Gastroesophageal sphincter (tissue), 4 donors: ENCODE results near the gene C3. TPM values are rescaled to one million over a fixed set of nuclear protein-coding genes. Genes with fewer than 3 reads are reported as not detected.

ENCODE experiments used
- ATAC-seq: fragments of 150-250 bp; one replicate; pipeline ENCODE4 v1.9.1; 2016; ENCODE audit warnings: mild to moderate bottlenecking, moderate library complexity
- H3K27ac ChIP-seq, 4 donors: fragments of 200-600 bp; sonication (generic) in 3 of 4; 1 replicate in 3 of 4; 2 replicates in 1 of 4; pipeline ENCODE4 v1.5.1; 2016 to 2019
- H3K27me3 ChIP-seq: fragments of 200-600 bp; sonication (generic); one replicate; pipeline ENCODE4 v1.5.1; 2019
- H3K36me3 ChIP-seq, 2 donors: fragments of 200-600 bp; sonication (generic); one replicate each; pipeline ENCODE4 v1.5.1; 2019; ENCODE audit warnings: control low read depth in 1 of 2
- H3K4me1 ChIP-seq, 3 donors: fragments of 200-600 bp; sonication (generic); 1 replicate in 2 of 3; 2 replicates in 1 of 3; pipeline ENCODE4 v1.5.1; 2016 to 2019; ENCODE audit warnings: control low read depth in 2 of 3
- H3K4me3 ChIP-seq, 2 donors: fragments of 200-600 bp; sonication (generic); one replicate each; pipeline ENCODE4 v1.5.1; 2019; ENCODE audit warnings: mild to moderate bottlenecking in 1 of 2, moderate library complexity in 1 of 2
- H3K9me3 ChIP-seq, 3 donors: fragments of 200-600 bp; sonication (generic); one replicate each; pipeline ENCODE4 v1.5.1; 2017 to 2019; ENCODE audit warnings: control low read depth in 2 of 3
- CTCF ChIP-seq, 4 experiments: fragments of 200-600 bp in 2 of 4; fragments of 450-650 bp in 2 of 4; sonication (generic) in 1 of 4; IDR thresholded peaks; one replicate each; pipeline ENCODE4 v1.5.1; 2017 to 2019; ENCODE audit warnings: antibody characterized with exemption in 4 of 4, mild to moderate bottlenecking in 2 of 4, moderate library complexity in 2 of 4
- EP300 ChIP-seq: sonication (generic); formaldehyde crosslinking; IDR thresholded peaks from one replicate; pipeline ENCODE4 v1.6.1; 2017; ENCODE audit warnings: antibody characterized with exemption, mild to moderate bottlenecking
- POLR2A ChIP-seq, 2 donors: fragments of 450-650 bp; IDR thresholded peaks; one replicate each; pipeline ENCODE4 v1.6.1; 2017; ENCODE audit warnings: antibody characterized with exemption in 2 of 2, mild to moderate bottlenecking in 2 of 2, moderate library complexity in 1 of 2
- POLR2AphosphoS5 ChIP-seq: sonication (generic); formaldehyde crosslinking; IDR thresholded peaks from one replicate; pipeline ENCODE4 v1.6.1; 2017; ENCODE audit warnings: antibody characterized with exemption
- WGBS, 2 donors: methylation state at CpG; one replicate each; pipeline ENCODE4 v1.1.5; 2018; ENCODE audit warnings: low coverage in 1 of 2; 5-methylcytosine and 5-hydroxymethylcytosine counted together
- total RNA-seq, 4 donors: library from RNA; depleted of rRNA; stranded (reverse); fragments of >200 nt; gene quantifications; one replicate each; pipeline ENCODE4 v1.1.0, GENCODE V29; 2016

C3 gene
- total RNA-seq, 4 donors from 2014 or later = 246 to 757 (median 594) TPM

- 23% methylated on average over 7 of the region's 41 CpGs; no CpG with 5 or more reads in 1 of the 2 donors for WGBS, 2 donors
- Histone ChIP-seq H3K27ac (peak overlapping the region; percentile 72 to 96 (median 92)), H3K27me3 (no peaks in the 10 kb centered on the region), H3K36me3 (peaks cover 0 to 66% of the 10 kb centered on the region in 2 donors), H3K4me3 (peak overlapping the region in 1 of 2 donors; percentile 30), H3K4me1 (peaks cover 3 to 58% (median 23%) of the 10 kb centered on the region in 3 donors), H3K9me3 (no peaks in the 10 kb centered on the region)
- peak; percentile 86 for ATAC-seq
- TF ChIP-seq POLR2AphosphoS5 (peak; percentile 74), EP300 (no peak), CTCF (IDR thresholded peaks at IDR 0.05) (peak in 2 of 4 experiments; percentile 21 to 22), POLR2A (IDR thresholded peaks at IDR 0.05) (no peak)
These were observed 24.2 kb upstream of the C3 start for GRCh38 chr19:6744381-6745301.

- peak overlapping the region; percentile 72 to 96 (median 92) for H3K27ac ChIP-seq
- ATAC-seq = no peak
- 72 to 83% methylated on average over 9 to 13 of the region's 15 CpGs for WGBS, 2 donors
- H3K27me3 ChIP-seq = no peaks in the 10 kb centered on the region
- H3K9me3 ChIP-seq = no peaks in the 10 kb centered on the region
- TF ChIP-seq EP300 (no peak), POLR2AphosphoS5 (no peak), POLR2A (IDR thresholded peaks at IDR 0.05) (no peak), CTCF (IDR thresholded peaks at IDR 0.05) (no peak)
- peaks cover 3 to 63% (median 26%) of the 10 kb centered on the region in 3 donors for H3K4me1 ChIP-seq
- peaks cover 0 to 59% of the 10 kb centered on the region in 2 donors for H3K36me3 ChIP-seq
- H3K4me3 ChIP-seq = peak overlapping the region in 1 of 2 donors; percentile 30
These were observed 23.4 kb upstream of the C3 start for GRCh38 chr19:6743714-6744380.

- Histone ChIP-seq H3K27ac (peak overlapping the region in 3 of 4 donors; percentile 92 to 96 (median 93)), H3K4me1 (peaks cover 3 to 71% (median 34%) of the 10 kb centered on the region in 3 donors), H3K4me3 (no peak overlapping the region)
These were observed 22.6 kb upstream of the C3 start for GRCh38 chr19:6743066-6743465.

GRCh38 chr19:6740589-6741343 is 20.3 kb upstream of the C3 start:
- Histone ChIP-seq H3K4me1 (peaks cover 3 to 77% (median 37%) of the 10 kb centered on the region in 3 donors), H3K36me3 (peaks cover 0 to 29% of the 10 kb centered on the region in 2 donors), H3K27me3 (no peaks in the 10 kb centered on the region), H3K9me3 (no peaks in the 10 kb centered on the region), H3K27ac (peak overlapping the region; percentile 54 to 99 (median 92)), H3K4me3 (peak overlapping the region; percentile 66 to 93)
- ATAC-seq = no peak
- TF ChIP-seq POLR2A (IDR thresholded peaks at IDR 0.05) (peak in 1 of 2 donors; percentile 17), CTCF (IDR thresholded peaks at IDR 0.05) (no peak), POLR2AphosphoS5 (peak; percentile 73)
- WGBS, 2 donors = 7% methylated on average over 11 of the region's 46 CpGs; no CpG with 5 or more reads in 1 of the 2 donors

More at GRCh38 chr19:6743066-6743465, 22.6 kb upstream of the C3 start:
- 55% methylated on average over 7 of the region's 7 CpGs; no CpG with 5 or more reads in 1 of the 2 donors for WGBS, 2 donors
- Histone ChIP-seq H3K9me3 (no peaks in the 10 kb centered on the region), H3K27me3 (no peaks in the 10 kb centered on the region), H3K36me3 (peaks cover 0 to 52% of the 10 kb centered on the region in 2 donors)
- no peak for ATAC-seq
- TF ChIP-seq EP300 (no peak), CTCF (IDR thresholded peaks at IDR 0.05) (no peak), POLR2A (IDR thresholded peaks at IDR 0.05) (no peak), POLR2AphosphoS5 (no peak)
